K562 treated with DMSO at 1 percent for 48 hours (cell line): Measurements from ENCODE around the gene WDR13. TPM values are rescaled to one million over a fixed set of nuclear protein-coding genes. Genes with fewer than 3 reads are reported as not detected.

Experiments used
- total RNA-seq: library from RNA; unstranded; fragments of 300-600 nt; gene quantifications from 2 replicates; pipeline ENCODE4 v1.2.3, GENCODE V29; 2022; ENCODE audit warnings: low replicate concordance; ENCODE audit errors: extremely low read depth

The WDR13 gene
- not detected in 2 replicates for total RNA-seq

DNA sequence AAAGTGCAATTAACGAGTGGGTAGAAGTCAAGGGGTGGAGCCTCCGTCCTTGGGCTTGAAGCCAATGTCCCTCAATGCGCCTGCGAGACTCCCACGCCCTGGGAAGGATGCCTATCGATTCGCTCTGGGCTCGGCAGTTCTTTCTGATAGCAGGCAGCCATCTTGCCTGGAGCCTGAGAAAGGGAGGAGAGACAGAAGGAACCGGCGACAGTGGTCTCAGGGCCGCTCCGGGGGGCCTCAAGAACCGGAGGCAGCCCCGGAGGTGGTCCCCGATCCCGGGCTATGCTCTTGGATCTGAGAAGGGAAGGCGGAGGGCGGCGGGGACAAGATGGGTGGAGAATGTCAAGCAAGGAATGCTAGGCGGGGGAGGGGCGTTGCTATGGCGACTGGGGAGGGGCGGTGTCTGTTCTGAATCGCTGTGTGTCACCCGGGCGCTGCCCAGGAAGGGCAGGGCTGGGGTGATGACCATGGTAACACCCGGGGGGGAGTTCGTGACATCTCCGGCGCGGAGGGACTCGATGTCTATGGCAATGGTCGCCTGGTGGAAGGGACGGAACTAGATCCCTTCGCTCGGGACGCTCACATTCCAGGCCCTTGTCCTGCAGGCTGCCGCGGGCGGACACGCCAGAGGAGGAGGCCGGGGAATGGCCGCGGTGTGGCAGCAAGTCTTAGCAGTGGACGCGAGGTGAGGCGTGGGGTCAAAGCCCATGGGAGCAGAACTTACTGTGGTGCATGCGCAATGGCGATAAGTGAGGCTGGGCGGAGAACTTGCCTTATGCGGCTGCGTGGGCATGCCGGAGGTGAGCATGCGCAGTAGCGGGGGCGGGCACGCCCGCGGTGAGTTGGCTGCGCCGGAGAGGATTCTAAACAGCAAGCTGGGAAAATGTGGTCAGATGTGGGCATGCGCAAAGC, at the start of gene WDR13:
WDR13 (plus strand) TSS at position 140 of the 912 bp plus-strand sequence; CDS start at position 645, 505 bp downstream.

GRCh38 chrX:48574270-48575266, 22.7 kb upstream of the WDR13 start, which contains the start of gene RBM3:
Gene RBM3 (plus strand): TSS chrX:48574484. CDS start chrX:48575181, 697 bp downstream.

Other genes with a start within 250 kb of the WDR13 start
- gene SSX3, start 240.8 kb upstream of the WDR13 start, total RNA-seq: not detected in 2 replicates
- gene SSX4, start 214.0 kb upstream of the WDR13 start, total RNA-seq: not detected in 2 replicates
- gene SSX4B, start 185.5 kb upstream of the WDR13 start, total RNA-seq: not detected in 2 replicates
- not detected in 2 replicates for gene SLC38A5, start 127.2 kb upstream of the WDR13 start, total RNA-seq
- gene FTSJ1, start 121.3 kb upstream of the WDR13 start, total RNA-seq: not detected in 2 replicates
- gene PORCN, start 88.5 kb upstream of the WDR13 start, total RNA-seq: not detected in 2 replicates
- not detected in 2 replicates for gene EBP, start 75.7 kb upstream of the WDR13 start, total RNA-seq
- not detected in 2 replicates for gene TBC1D25, start 57.8 kb upstream of the WDR13 start, total RNA-seq
- not detected in 2 replicates for gene RBM3, start 23.0 kb upstream of the WDR13 start, total RNA-seq
- gene WAS, start 86.3 kb downstream of the WDR13 start, total RNA-seq: not detected in 2 replicates
- gene SUV39H1, start 99.2 kb downstream of the WDR13 start, total RNA-seq: not detected in 2 replicates
- not detected in 2 replicates for gene GLOD5, start 164.3 kb downstream of the WDR13 start, total RNA-seq
- gene GATA1, start 189.1 kb downstream of the WDR13 start, total RNA-seq: not detected in 2 replicates
- gene HDAC6, start 204.6 kb downstream of the WDR13 start, total RNA-seq: not detected in 2 replicates
- not detected in 2 replicates for gene ERAS, start 229.0 kb downstream of the WDR13 start, total RNA-seq
- not detected in 2 replicates for gene PCSK1N, start 238.1 kb downstream of the WDR13 start, total RNA-seq